ENCODE results near the gene SESN1.
"Not testable (repeated sequence)": the region's sequence is repeated elsewhere in the genome, so short reads cannot be mapped to it uniquely, and the experiment has no call there.

SESN1 gene

GRCh38 chr6:109093732-109094415 is 772 bp downstream of the SESN1 start:
- peak; percentile 30 for DNase-seq

- no peak for DNase-seq
Observed at GRCh38 chr6:109092074-109092473, 2.6 kb downstream of the SESN1 start.

DNA sequence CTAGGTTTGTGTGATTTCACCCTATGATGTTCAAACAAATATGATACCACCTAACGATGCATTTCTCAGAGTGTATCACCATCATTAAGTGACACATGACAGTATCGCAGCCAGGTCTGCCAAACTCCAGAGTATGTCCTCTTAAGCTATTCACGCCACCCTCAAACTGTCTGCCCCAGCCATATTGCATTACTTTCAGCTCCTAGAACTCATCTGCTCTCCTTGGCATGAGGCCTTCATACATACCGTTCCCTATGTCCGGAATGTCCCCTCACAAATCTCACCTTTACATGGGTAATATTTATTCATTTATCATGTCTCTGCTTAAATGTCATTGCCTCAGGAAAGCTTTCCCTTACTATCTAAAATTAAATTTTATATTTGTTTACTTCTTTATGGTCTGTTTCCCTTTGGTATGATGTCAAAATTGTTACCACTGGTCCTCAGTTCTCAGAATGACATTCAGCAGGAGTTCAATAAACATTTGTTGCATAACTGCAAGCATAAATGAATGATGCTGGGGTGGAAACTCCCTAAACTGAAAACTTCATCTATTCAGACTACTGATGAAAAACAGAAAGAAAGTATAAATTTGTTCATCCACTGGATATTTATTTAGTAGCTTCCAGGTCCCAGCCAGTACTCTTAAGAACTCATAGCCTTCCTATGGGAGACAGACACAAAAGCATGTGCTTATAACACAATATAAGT is 3.2 kb downstream of the SESN1 start:
- no peak for DNase-seq

DNA sequence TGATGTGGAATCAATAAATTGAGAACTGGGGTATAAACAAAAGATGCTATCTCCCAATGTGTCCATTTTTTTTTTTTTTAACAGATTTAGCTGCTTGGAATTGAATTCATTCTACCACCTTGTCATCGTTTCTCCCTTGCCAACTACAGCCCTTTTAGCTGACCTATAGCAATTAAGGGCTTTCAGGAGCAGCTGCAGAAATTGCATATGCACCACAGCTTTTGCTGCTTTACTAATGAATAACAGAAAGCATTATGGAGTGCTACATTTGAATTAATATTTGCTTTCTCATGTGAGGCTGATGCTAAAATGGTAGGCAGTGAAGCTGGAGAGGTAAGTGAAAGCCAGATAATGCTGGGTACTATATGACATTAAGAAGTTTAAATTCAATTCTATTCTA is 5.7 kb downstream of the SESN1 start:
- DNase-seq, result no peak

GRCh38 chr6:109087661-109088264 is 6.9 kb downstream of the SESN1 start:
- DNase-seq, result no peak

- DNase-seq, result not testable (repeated sequence)
Observed at GRCh38 chr6:109084146-109084545, 10.5 kb downstream of the SESN1 start.

DNA sequence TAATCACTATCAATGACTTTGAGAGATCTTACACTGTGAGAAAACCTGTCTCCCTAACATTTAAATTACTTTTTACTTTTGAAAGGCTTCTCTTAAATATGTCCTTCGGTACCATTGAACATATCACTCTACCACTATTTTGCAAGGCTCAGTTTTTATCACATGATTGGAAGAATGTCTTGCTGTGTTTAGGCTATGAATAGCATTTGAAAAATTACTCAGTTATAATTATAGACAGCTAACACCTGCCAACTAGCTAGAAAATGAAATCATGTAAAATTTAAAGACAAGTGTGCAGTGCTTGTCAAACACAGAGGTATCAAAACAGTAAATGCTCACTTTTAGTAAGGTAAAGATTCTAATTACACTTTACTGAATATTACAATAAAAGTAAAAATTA is 11.0 kb downstream of the SESN1 start:
- no peak for DNase-seq

GRCh38 chr6:109082188-109082577 is 12.5 kb downstream of the SESN1 start:
- no peak for DNase-seq

DNA sequence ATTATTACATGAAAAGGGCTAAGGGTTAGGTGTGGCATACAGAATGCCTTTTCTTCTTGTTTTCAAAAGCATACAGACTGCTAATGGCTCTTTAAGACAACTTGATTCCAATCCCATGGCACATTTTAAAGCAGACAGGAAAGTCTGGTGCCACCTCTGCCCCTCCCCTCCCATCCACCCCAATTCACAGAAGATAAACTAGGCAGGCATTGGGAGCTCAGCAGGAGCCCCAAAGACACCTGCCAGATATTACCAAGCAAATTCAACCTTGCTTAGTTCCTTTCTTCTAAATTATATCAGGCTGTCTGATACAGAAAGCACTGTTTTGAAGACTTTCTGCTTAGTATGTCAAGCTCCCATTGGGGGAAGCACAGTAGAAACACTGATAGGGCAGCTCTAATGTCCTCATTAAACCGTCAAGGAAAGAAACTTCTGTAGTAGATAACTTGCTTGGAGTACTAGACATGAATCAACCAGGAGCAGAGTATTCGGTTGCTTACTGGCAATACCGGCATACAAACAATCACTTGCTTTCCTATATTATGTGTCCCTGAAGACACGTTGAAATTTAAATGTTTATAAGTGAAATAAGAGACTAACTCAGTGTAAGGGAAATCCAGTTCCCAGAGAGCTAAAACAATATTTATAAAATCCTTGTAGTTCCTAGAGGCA is 13.0 kb downstream of the SESN1 start:
- DNase-seq, result no peak

DNA sequence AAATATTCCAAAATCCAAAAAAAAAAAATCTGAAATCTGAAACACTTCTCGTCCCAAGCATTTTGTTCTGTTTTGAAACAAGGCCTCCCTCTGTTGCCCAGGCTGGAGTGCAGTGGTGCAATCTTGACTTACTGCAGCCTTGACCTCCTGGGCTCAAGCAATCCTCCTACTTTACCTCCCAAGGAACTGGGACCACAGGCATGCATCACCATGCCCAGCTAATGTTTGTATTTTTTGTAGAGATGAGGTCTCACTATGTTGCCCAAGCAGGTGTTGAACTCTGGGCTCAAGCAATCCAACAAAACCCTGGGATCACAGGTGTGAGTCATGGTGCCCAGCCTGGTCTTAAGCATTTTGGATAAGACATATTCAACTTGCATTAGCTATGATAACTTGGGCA is 13.6 kb downstream of the SESN1 start:
- no peak for DNase-seq

DNA sequence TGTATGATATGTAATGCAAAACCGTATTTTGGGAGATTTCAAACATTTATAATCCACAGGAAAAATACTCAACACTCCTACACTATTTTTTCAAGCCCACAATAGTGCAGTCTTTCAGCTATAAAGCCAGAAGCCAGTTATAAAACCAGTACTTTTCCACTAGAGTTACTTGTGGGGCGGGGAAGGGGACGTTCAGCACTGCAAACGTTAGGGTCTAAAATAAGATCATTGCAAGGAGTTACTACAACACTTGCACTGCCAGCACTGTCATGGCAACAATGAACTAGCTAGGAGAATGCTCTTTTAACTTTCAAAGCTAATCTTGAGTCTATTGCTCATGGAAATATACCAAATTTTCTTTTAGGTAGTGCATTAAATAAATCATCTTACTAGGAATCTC is 14.7 kb downstream of the SESN1 start:
- no peak for DNase-seq

DNA sequence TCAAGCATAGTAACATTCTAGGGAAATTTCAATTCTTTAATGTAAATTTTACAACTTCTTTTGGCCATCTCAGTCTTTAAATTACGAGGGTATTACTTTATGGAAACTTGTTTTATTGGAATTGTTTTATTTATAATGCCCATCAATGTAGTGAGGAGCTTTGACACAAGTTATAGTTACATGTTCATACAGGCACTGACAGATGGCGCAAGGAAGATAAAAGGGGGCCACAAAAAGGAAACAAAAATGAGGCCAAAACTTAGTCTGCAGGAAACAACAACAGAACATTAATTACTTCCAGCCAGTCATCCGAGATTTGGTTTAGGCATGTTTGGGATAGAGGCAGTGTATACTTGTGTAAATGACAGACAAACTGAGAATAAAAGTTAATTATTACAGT is 18.3 kb downstream of the SESN1 start:
- peak; percentile 62 for DNase-seq

DNA sequence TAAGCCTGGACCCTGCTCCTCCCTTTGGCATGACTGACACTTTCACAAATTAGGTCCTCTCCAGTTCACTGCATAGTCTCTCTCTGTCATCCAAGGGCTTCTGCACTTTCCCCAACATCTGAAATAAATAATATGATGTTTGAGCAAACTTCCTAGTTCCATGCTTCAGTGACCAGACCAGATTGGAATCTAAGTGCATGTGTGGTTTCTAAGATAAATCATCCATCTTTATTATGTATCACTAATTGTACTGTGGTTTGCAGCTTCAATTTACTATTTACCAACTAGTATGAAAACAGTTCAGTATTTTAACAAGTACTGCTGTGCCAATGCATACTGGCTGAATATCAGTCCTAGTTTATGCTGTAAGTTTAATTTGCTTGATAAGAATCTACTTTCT is 18.7 kb downstream of the SESN1 start:
- DNase-seq, result no peak

GRCh38 chr6:109074133-109074415 is 20.6 kb downstream of the SESN1 start:
- no peak for DNase-seq

DNA sequence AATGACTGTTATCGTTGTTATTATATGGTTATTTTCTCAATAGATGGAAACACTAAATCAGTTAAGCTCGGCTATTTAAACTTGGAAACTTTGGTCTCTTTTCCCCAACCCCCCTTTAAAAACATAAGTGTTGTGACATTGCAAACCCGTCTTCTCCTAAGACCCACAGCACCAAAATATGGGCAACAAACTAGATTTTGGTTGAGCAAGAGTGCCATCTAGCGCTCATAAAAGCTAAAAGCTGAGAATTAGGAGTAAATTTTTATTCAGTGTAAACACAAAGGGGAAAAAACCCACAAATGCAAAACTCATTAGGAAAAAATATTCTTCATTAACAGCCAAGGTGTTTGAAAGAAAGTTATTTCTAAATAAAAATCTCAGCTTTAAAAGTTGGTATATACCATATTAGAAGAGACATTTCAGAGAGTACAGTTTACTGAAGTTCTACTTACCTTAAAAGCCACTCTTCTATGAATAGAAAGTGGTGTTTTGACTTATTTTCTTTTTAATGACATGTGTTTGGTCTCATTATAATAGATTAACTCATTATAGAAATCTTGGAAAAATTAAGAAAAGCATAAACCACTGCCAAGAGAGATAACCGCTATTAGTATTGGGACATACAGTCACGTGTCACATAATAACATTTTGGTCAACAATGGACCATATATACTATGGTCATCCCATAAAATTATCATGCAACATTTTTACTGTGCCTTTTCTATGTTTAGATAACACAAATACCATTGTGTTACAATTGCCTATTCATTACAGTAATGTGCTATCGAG is 21.1 kb downstream of the SESN1 start:
- DNase-seq, result peak; percentile 92

GRCh38 chr6:109071125-109071917 is 23.3 kb downstream of the SESN1 start:
- DNase-seq, result no peak

GRCh38 chr6:109069746-109070145 is 24.9 kb downstream of the SESN1 start:
- DNase-seq, result peak; percentile 39

DNA sequence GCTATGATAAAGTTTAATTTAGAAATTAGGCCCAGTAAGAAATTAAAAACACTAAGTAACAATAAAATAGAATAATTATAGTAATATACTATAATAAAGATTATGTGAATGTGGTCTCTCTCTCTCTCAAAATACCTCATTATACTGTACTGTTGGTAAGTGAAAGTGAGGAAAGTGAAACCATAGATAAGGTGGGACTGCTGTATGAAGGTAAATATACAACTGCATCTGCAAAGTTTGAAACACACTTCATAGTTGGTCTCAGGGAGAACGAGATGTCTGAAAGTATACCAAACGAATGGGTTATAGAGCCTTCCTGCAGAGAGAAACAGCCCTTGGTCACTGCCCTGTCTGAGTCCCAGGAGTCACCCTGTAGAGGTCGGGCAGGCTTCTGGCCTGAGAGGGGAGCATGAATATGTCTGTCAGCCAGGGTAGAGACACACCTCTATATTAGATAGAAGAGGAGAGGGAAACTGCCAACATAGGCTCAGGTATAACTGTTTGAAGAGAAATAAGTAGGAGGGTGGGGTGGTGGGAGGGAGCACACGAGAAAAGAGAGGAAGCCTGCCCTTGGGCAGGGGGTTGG is 31.8 kb downstream of the SESN1 start:
- no peak for DNase-seq

DNA sequence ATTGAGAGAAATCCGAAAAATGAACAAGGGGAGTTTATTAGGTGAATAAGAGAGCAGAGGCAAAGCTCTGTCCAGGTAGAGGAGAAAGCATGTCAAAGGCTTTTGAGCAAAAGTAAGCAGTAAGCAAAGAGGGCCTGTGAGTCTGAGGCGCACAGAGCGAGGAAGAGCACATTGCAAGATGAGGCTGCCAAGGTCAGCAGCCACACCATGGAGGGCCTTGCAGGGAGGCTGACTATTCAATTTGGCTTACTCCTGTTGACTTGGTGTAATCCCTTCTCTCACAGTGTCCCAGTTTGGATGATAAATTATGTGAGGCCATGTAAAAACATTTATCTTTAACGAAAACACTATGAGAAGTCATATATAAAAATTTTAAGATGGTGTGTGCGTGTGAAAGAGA is 32.4 kb downstream of the SESN1 start:
- no peak for DNase-seq

GRCh38 chr6:109060571-109060970 is 34.1 kb downstream of the SESN1 start:
- no peak for DNase-seq

- DNase-seq, result peak; percentile 51
Observed at GRCh38 chr6:109059571-109060021, 35.0 kb downstream of the SESN1 start.

DNA sequence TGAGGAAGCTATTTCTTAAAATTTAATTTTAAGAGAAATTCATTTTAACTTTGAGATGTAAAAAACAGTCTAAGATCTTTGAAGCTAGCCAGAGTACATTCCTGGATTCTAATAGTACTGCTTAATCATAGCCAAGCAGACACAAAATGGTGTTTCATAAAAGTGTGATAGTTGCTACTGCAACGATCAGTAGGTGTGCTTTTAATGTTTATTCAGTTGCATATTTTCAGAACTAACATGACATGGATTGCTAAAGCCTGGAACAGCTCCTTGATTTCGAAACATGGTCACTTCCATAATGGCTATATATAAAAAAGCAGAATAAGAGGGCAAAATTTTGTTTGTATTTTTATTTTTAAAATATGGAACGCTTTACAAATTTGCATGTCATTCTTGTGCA is 35.5 kb downstream of the SESN1 start:
- DNase-seq, result peak; percentile 33
